T-cell (primary cell): ENCODE measurements around the gene KRT28. TPM values are rescaled to one million over a fixed set of nuclear protein-coding genes. Genes with fewer than 3 reads are reported as not detected.

ENCODE experiments used
- ATAC-seq, 4 experiments: fragments of 200-7000 bp in 3 of 4; fragments of 150-1000 bp in 1 of 4; cut with Tn5 transposase; replicated peaks in 1 of 4; 1 replicate in 3 of 4; 2 replicates in 1 of 4; pipeline ENCODE4 v1.10.0; 2021; ENCODE audit warnings: moderate library complexity in 3 of 4, mild to moderate bottlenecking in 2 of 4, moderate number of reproducible peaks in 1 of 4
- CTCF ChIA-PET, 2 donors: fragments of 300-600 bp; sonication (Branson Sonifier 250); formaldehyde crosslinking; loops; one replicate each; lab custom pipeline; 2022; ENCODE audit warnings: antibody characterized with exemption in 2 of 2; lab: Charles Lee
- POLR2A ChIA-PET, 2 donors: fragments of 300-600 bp; sonication (Branson Sonifier 250); formaldehyde crosslinking; loops; one replicate each; lab custom pipeline; 2022; ENCODE audit warnings: antibody characterized with exemption in 2 of 2; lab: Charles Lee
- DNase-seq, 35 experiments: peaks; one replicate each; pipeline versions ENCODE4 v3.0.0 to v3.0.0-alpha.2; 2013 to 2023
- H3K27ac ChIP-seq: one replicate; pipeline ENCODE4 v1.5.1; 2013; ENCODE audit warnings: low read length
- H3K27me3 ChIP-seq, 2 experiments: replicated peaks in 1 of 2; 1 replicate in 1 of 2; 2 replicates in 1 of 2; pipeline versions ENCODE4 v1.6.1 to v1.7.0; 2013; ENCODE audit warnings: low read length in 1 of 2, mixed read lengths in 1 of 2; ENCODE audit not compliant: control insufficient read depth in 2 of 2, insufficient read depth in 2 of 2; ENCODE audit errors: extremely low read depth in 1 of 2
- H3K36me3 ChIP-seq, 2 donors: 1 replicate in 1 of 2; 2 replicates in 1 of 2; pipeline versions ENCODE4 v1.6.1 to v1.7.0; 2013; ENCODE audit warnings: low read length in 1 of 2; ENCODE audit not compliant: control insufficient read depth in 2 of 2, insufficient read depth in 1 of 2; ENCODE audit errors: extremely low read depth in 1 of 2
- H3K4me1 ChIP-seq, 2 experiments: 1 replicate in 1 of 2; 2 replicates in 1 of 2; pipeline versions ENCODE4 v1.6.1 to v1.7.0; 2013; ENCODE audit warnings: low read length in 2 of 2, mixed read lengths in 1 of 2; ENCODE audit not compliant: insufficient read depth in 2 of 2, control insufficient read depth in 1 of 2; ENCODE audit errors: extremely low read depth in 1 of 2
- H3K4me3 ChIP-seq, 2 donors: 1 replicate in 1 of 2; 2 replicates in 1 of 2; pipeline versions ENCODE4 v1.5.1 to v1.7.0; 2013; ENCODE audit warnings: mild to moderate bottlenecking in 2 of 2, low read length in 1 of 2, moderate library complexity in 1 of 2; ENCODE audit not compliant: control insufficient read depth in 1 of 2; ENCODE audit errors: extremely low read depth in 1 of 2
- H3K9me3 ChIP-seq: 2 replicates; pipeline ENCODE4 v1.7.0; 2013
- H3K27ac Mint-ChIP-seq, 2 donors: one replicate each; pipeline ENCODE4 v1.8.0; 2020 to 2021; ENCODE audit warnings: mild to moderate bottlenecking in 2 of 2, mixed read lengths in 2 of 2
- H3K27me3 Mint-ChIP-seq, 2 donors: one replicate each; pipeline ENCODE4 v1.8.0; 2021 to 2022; ENCODE audit warnings: mixed read lengths in 2 of 2
- H3K36me3 Mint-ChIP-seq: one replicate; pipeline ENCODE4 v1.8.0; 2021; ENCODE audit warnings: mixed read lengths
- H3K4me1 Mint-ChIP-seq, 3 donors: one replicate each; pipeline ENCODE4 v1.8.0; 2020 to 2022; ENCODE audit warnings: mixed read lengths in 3 of 3, mild to moderate bottlenecking in 1 of 3
- H3K4me3 Mint-ChIP-seq, 3 donors: one replicate each; pipeline ENCODE4 v1.8.0; 2020 to 2022; ENCODE audit warnings: mild to moderate bottlenecking in 3 of 3, mixed read lengths in 3 of 3, moderate library complexity in 3 of 3
- H3K9me3 Mint-ChIP-seq, 3 donors: one replicate each; pipeline ENCODE4 v1.8.0; 2020 to 2022; ENCODE audit warnings: mixed read lengths in 3 of 3
- WGBS: methylation state at CpG from one replicate; pipeline ENCODE4 v1.1.5; 2013; ENCODE audit warnings: missing lambda C conversion rate; ENCODE audit not compliant: insufficient coverage; 5-methylcytosine and 5-hydroxymethylcytosine counted together
- total RNA-seq, 35 experiments: library from RNA in 6 of 35; stranded (reverse) in 6 of 35; fragments of 120-200 nt in 1 of 35; gene quantifications; one replicate each; pipeline versions ENCODE4 v1.2.1 to v1.2.4 and lab custom pipeline; 2013 to 2026

KRT28 gene
- total RNA-seq: not detected
- total RNA-seq (2013): not detected
- total RNA-seq (lab: John Stamatoyannopoulos, UW): 0 reads per million in 29 experiments

- Mint-ChIP-seq H3K27ac (no peak within 1 kb of the TSS), H3K4me3 (no peak within 1 kb of the TSS), H3K36me3 (no peaks in the 10 kb centered on the region), H3K4me1 (peaks cover 3 to 5% (median 4%) of the 10 kb centered on the region in 3 donors), H3K9me3 (no peaks in the 10 kb centered on the region), H3K27me3 (peaks cover 30 to 47% of the 10 kb centered on the region in 2 donors)
- Histone ChIP-seq H3K27me3 (peaks cover 2 to 30% of the 10 kb centered on the region in 2 experiments), H3K36me3 (no peaks in the 10 kb centered on the region), H3K4me1 (peaks cover 0 to 5% of the 10 kb centered on the region in 2 experiments), H3K9me3 (no peaks in the 10 kb centered on the region), H3K4me3 (no peak within 1 kb of the TSS), H3K27ac (no peak within 1 kb of the TSS)
- ATAC-seq (no peak), DNase-seq (no peak)
- POLR2A ChIA-PET: no interaction called here
- WGBS: no CpG with 5 or more reads among the region's 3 CpGs
- CTCF ChIA-PET: no interaction called here
Measured at GRCh38 chr17:40799859-40800258, at the start of gene KRT28. TSS of gene KRT28 (minus strand) at chr17:40799959. CDS start at chr17:40799893, 66 bp downstream.

DNA sequence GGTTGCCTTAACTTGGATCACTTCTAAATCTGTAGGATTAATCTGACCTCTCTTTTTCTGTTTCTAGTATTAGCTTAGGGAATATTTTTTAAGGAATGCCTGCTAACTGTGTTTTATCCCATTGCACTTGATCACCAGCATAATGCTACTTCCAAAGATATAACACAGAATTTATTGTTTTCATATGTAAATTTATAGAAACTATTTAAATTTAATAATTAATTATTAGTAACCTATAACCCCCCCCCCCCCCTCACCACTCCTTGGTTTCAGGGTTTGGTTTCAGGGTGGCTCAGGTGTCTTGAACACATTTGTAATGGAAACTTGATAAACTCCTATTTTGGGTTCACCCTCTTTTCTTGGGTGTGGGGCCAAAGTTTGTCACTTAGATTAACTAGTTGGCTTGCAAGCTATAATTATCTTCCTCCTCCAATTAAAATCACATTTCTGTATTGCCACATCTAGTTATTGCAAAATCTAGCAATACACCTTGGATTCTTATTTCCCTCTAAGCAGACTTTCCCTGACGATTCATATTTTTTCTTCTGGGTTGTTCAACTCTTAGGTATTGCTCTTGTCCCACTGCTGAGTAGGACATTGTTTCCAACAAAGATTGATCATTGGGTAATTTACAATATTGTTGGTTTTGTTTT, 49.0 kb upstream of the KRT28 start:
- no peak overlapping the region for H3K27ac ChIP-seq
- WGBS: no CpG with 5 or more reads among the region's 1 CpG
- Mint-ChIP-seq H3K27ac (no peak overlapping the region), H3K36me3 (no peaks in the 10 kb centered on the region), H3K27me3 (peaks cover 42 to 53% of the 10 kb centered on the region in 2 donors), H3K9me3 (no peaks in the 10 kb centered on the region), H3K4me3 (no peak overlapping the region), H3K4me1 (no peaks in the 10 kb centered on the region)
- DNase-seq (no peak), ATAC-seq (no peak)
- no peaks in the 10 kb centered on the region for H3K4me1 ChIP-seq
- H3K27me3 ChIP-seq: peaks cover 3 to 10% of the 10 kb centered on the region in 2 experiments
- H3K4me3 ChIP-seq: no peak overlapping the region
- POLR2A ChIA-PET: no interaction called here
- CTCF ChIA-PET: interaction anchor here in 1 of 2 donors (1.0 kb wide), 1 partner anchor 814 kb away, joined by 4 read pairs; no protein-coding TSS in a partner anchor
- H3K36me3 ChIP-seq: no peaks in the 10 kb centered on the region
- H3K9me3 ChIP-seq: no peaks in the 10 kb centered on the region

DNA sequence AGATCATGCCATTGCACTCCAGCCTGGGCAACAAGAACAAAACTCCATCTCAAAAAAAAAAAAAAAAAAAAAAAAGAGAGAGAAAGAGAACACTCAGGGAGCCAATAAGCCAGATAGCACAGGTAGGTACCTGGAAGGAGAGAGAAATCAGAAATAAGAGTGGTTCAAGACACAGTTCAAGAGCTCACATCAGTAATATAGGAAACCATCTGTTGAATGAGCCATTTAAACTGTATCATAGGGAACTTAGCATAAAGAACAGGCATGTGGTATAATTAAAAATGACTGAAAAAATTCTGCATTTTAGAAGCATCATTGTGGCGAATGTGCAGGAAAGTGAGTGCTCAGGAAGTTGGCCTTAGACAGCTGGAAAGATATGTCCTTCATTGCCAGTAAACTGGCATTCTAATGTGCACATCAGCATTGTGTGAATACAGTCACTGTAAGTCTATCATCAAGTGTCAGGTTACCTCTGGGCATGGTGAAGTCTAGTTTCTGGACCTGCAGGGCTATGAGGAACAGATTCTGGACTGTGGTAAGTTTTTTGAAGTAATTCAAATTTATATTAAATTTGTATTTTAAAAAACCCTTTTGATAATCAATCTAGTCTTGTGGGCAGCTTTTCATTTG, 46.9 kb upstream of the KRT28 start:
- no peak overlapping the region for H3K27ac ChIP-seq
- 60% methylated on average over 1 of the region's 1 CpG for WGBS
- H3K9me3 Mint-ChIP-seq: no peaks in the 10 kb centered on the region
- H3K27me3 Mint-ChIP-seq: peaks cover 46 to 49% of the 10 kb centered on the region in 2 donors
- no peaks in the 10 kb centered on the region for H3K9me3 ChIP-seq
- no peak overlapping the region for H3K27ac Mint-ChIP-seq
- no peaks in the 10 kb centered on the region for H3K4me1 ChIP-seq
- ChIA-PET POLR2A (no interaction called here), CTCF (interaction anchor here in 1 of 2 donors (1.0 kb wide), 1 partner anchor 816 kb away, joined by 3 read pairs; no protein-coding TSS in a partner anchor)
- no peaks in the 10 kb centered on the region for H3K4me1 Mint-ChIP-seq
- ATAC-seq (no peak), DNase-seq (no peak)
- no peak overlapping the region for H3K4me3 ChIP-seq
- H3K27me3 ChIP-seq: peaks cover 7 to 10% of the 10 kb centered on the region in 2 experiments
- H3K36me3 ChIP-seq: no peaks in the 10 kb centered on the region
- no peak overlapping the region for H3K4me3 Mint-ChIP-seq
- H3K36me3 Mint-ChIP-seq: no peaks in the 10 kb centered on the region

DNA sequence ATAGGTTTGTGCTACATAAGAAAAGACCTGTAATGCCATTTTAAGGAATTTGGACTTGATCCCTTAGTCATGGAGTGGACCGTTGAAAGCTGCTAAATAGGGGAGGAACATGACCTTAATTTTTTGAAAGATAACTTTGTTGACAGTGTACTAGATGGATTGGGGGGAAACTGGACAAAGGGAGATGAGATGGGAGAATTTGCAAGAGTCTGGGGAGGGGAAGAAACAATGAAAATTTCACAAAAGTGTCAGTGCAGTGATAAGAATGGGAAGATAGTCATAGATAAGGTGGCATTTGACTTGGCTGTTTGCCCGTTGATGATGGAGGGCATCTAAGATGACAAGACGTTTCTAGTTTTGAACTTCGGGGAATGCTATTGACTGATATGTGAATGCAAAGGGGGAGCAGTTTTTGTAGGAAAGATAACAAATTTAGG, 44.9 kb upstream of the KRT28 start:
- Mint-ChIP-seq H3K36me3 (no peaks in the 10 kb centered on the region), H3K27me3 (peaks cover 41 to 45% of the 10 kb centered on the region in 2 donors), H3K9me3 (no peaks in the 10 kb centered on the region), H3K27ac (no peak overlapping the region), H3K4me1 (no peaks in the 10 kb centered on the region), H3K4me3 (no peak overlapping the region)
- Histone ChIP-seq H3K27ac (no peak overlapping the region), H3K4me3 (no peak overlapping the region), H3K4me1 (no peaks in the 10 kb centered on the region), H3K9me3 (no peaks in the 10 kb centered on the region), H3K27me3 (peaks cover 4 to 7% of the 10 kb centered on the region in 2 experiments), H3K36me3 (no peaks in the 10 kb centered on the region)
- 93% methylated on average over 4 of the region's 4 CpGs for WGBS
- DNase-seq: no peak
- CTCF ChIA-PET: interaction anchor here in 1 of 2 donors (0.5 kb wide), 1 partner anchor 759 kb away, joined by 3 read pairs; no protein-coding TSS in a partner anchor
- no peak for ATAC-seq
- POLR2A ChIA-PET: no interaction called here

- DNase-seq: no peak
- Mint-ChIP-seq H3K9me3 (no peaks in the 10 kb centered on the region), H3K27me3 (peaks cover 40 to 42% of the 10 kb centered on the region in 2 donors), H3K36me3 (no peaks in the 10 kb centered on the region), H3K27ac (no peak overlapping the region), H3K4me3 (no peak overlapping the region), H3K4me1 (no peaks in the 10 kb centered on the region)
- Histone ChIP-seq H3K4me3 (no peak overlapping the region), H3K4me1 (no peaks in the 10 kb centered on the region), H3K27ac (no peak overlapping the region), H3K36me3 (no peaks in the 10 kb centered on the region), H3K27me3 (peaks cover 2 to 7% of the 10 kb centered on the region in 2 experiments), H3K9me3 (no peaks in the 10 kb centered on the region)
- ChIA-PET POLR2A (no interaction called here), CTCF (interaction anchor here in 1 of 2 donors (0.5 to 1.2 kb wide), 2 partner anchors 24 to 959 kb away, joined by 3 to 4 read pairs; no protein-coding TSS in a partner anchor)
- no CpG with 5 or more reads among the region's 3 CpGs for WGBS
- ATAC-seq: no peak
Measured at GRCh38 chr17:40843242-40843641, 43.5 kb upstream of the KRT28 start.

DNA sequence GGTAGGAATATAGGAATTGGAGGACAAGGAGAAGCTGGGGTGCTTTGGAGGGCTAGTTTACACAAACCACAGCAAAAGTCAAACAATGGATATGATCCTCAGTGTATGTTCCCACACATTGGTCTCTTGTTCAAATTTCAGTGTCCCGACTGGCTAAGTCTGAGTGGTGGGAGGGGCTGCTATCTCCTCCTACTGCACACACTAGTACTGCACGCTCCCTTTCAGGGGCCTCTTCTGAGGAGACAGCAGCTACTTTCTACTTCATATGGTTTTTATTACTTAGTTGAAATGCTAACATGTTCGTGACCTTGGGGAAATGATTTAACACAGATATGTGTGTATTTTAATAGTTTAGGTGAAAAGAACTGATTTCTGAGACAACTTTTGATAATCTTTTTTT, 41.5 kb upstream of the KRT28 start:
- POLR2A ChIA-PET: interaction anchor here in 1 of 2 donors (0.7 kb wide), 1 partner anchor 32 kb away, joined by 7 read pairs; no protein-coding TSS in a partner anchor
- Histone ChIP-seq H3K27ac (no peak overlapping the region), H3K4me3 (no peak overlapping the region), H3K4me1 (no peaks in the 10 kb centered on the region), H3K9me3 (no peaks in the 10 kb centered on the region), H3K27me3 (peaks cover 2 to 7% of the 10 kb centered on the region in 2 experiments), H3K36me3 (no peaks in the 10 kb centered on the region)
- Mint-ChIP-seq H3K36me3 (no peaks in the 10 kb centered on the region), H3K27ac (no peak overlapping the region), H3K9me3 (no peaks in the 10 kb centered on the region), H3K4me1 (no peaks in the 10 kb centered on the region), H3K4me3 (no peak overlapping the region), H3K27me3 (peaks cover 38 to 40% of the 10 kb centered on the region in 2 donors)
- DNase-seq (no peak), ATAC-seq (no peak)
- CTCF ChIA-PET: no interaction called here
- no CpG with 5 or more reads among the region's 3 CpGs for WGBS
